Ishikawa (cell line): ENCODE data around the gene SLC6A11.

ENCODE experiments used
- CEBPB ChIP-seq: IDR thresholded peaks from 2 replicates; pipeline ENCODE4 v1.6.1; 2012
- CREB1 ChIP-seq: IDR thresholded peaks from 2 replicates; pipeline ENCODE4 v1.6.1; 2012; ENCODE audit warnings: low read depth
- EGR1 ChIP-seq: IDR thresholded peaks from 2 replicates; pipeline ENCODE4 v1.6.1; 2012
- EP300 ChIP-seq: IDR thresholded peaks from 2 replicates; pipeline ENCODE4 v1.6.1; 2012; ENCODE audit warnings: borderline replicate concordance
- FOXM1 ChIP-seq: IDR thresholded peaks from 2 replicates; pipeline ENCODE4 v1.6.1; 2012; ENCODE audit warnings: low read depth, borderline replicate concordance
- NFIC ChIP-seq: IDR thresholded peaks from 2 replicates; pipeline ENCODE4 v1.6.1; 2012
- RAD21 ChIP-seq: IDR thresholded peaks from 2 replicates; pipeline ENCODE4 v1.6.1; 2012; ENCODE audit warnings: low read depth
- TAF1 ChIP-seq: IDR thresholded peaks from 2 replicates; pipeline ENCODE4 v1.6.1; 2012; ENCODE audit warnings: low read depth, mild to moderate bottlenecking
- TCF12 ChIP-seq: IDR thresholded peaks from 2 replicates; pipeline ENCODE4 v1.6.1; 2012; ENCODE audit warnings: low read depth
- TEAD4 ChIP-seq: IDR thresholded peaks from 2 replicates; pipeline ENCODE4 v1.6.1; 2012
- YY1 ChIP-seq: IDR thresholded peaks from 2 replicates; pipeline ENCODE4 v1.6.1; 2012; ENCODE audit warnings: low read depth
- ZBTB7A ChIP-seq: IDR thresholded peaks from 2 replicates; pipeline ENCODE4 v1.6.1; 2012; ENCODE audit warnings: low read depth
- TF ChIP-seq, protein P1 (sequence below): IDR thresholded peaks from 2 replicates; pipeline ENCODE4 v1.6.1; 2012; ENCODE audit warnings: low read depth, mild to moderate bottlenecking
- TF ChIP-seq, protein P2 (sequence below): IDR thresholded peaks from 2 replicates; pipeline ENCODE4 v1.6.1; 2012
- TF ChIP-seq, protein P3 (sequence below): IDR thresholded peaks from 2 replicates; pipeline ENCODE4 v1.6.1; 2012

The SLC6A11 gene

DNA sequence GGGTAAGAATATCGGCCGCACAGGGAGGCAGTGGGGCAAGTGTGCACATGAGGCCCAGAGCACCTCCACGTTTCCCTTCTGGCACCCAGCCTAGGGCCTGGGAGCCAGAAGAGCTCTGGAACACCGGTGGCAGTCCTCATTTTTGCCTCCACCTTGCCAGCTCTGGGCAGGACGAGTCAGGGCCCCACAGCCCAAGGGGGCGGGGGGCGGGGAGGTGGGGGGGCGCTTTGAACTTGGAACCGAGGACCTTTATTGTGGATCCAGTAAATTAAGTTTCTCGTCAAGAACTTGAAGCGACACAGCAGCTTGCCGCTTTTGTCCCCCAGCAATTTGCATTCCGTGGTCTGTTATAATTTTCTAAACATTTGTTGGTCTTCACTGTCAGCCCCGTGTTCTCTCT is 66.8 kb downstream of the SLC6A11 start:
- TF ChIP-seq NFIC (no peak), TAF1 (no peak), EP300 (no peak), TCF12 (no peak), CEBPB (no peak), ZBTB7A (no peak), YY1 (no peak)
- TF ChIP-seq, protein P1, sequence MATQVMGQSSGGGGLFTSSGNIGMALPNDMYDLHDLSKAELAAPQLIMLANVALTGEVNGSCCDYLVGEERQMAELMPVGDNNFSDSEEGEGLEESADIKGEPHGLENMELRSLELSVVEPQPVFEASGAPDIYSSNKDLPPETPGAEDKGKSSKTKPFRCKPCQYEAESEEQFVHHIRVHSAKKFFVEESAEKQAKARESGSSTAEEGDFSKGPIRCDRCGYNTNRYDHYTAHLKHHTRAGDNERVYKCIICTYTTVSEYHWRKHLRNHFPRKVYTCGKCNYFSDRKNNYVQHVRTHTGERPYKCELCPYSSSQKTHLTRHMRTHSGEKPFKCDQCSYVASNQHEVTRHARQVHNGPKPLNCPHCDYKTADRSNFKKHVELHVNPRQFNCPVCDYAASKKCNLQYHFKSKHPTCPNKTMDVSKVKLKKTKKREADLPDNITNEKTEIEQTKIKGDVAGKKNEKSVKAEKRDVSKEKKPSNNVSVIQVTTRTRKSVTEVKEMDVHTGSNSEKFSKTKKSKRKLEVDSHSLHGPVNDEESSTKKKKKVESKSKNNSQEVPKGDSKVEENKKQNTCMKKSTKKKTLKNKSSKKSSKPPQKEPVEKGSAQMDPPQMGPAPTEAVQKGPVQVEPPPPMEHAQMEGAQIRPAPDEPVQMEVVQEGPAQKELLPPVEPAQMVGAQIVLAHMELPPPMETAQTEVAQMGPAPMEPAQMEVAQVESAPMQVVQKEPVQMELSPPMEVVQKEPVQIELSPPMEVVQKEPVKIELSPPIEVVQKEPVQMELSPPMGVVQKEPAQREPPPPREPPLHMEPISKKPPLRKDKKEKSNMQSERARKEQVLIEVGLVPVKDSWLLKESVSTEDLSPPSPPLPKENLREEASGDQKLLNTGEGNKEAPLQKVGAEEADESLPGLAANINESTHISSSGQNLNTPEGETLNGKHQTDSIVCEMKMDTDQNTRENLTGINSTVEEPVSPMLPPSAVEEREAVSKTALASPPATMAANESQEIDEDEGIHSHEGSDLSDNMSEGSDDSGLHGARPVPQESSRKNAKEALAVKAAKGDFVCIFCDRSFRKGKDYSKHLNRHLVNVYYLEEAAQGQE: no peak
- TF ChIP-seq, protein P2, sequence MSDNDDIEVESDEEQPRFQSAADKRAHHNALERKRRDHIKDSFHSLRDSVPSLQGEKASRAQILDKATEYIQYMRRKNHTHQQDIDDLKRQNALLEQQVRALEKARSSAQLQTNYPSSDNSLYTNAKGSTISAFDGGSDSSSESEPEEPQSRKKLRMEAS: no peak

DNA sequence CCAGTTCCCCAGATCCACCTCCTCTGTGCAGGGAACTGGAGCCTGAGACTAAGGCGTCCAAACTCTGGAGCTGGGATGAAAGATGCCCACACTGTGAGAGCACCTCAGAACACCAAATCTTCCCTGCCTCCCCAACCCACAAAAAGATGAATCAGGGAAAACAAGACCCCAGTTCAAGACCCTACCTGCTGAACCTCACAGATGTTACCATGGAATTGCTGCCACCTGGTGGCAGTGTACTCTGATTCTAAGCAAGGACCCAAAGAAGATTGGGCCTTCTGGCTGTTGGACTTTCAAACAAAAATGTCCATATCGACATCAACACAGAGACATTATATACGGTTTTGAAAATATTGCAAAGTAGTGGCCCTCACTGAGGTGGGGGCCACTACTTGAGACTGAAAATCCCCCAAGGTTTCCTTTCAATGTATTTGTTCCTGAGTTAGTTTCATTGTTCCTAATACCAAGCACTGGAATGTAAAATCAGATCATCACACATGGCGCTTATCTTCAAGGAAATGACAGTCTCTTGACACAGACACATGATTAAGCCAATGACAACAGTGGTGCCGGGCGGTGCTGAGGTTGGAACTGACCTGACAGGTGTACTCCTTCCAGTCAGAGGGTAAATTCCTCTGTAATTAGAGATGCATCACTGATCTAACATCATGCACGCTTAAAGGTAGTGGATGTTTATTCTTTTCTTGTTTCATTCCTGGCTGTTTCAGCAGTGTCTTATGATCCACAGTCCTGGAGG is 67.6 kb downstream of the SLC6A11 start:
- peak; percentile 37 for TF ChIP-seq RAD21
- no peak for TF ChIP-seq TEAD4

DNA sequence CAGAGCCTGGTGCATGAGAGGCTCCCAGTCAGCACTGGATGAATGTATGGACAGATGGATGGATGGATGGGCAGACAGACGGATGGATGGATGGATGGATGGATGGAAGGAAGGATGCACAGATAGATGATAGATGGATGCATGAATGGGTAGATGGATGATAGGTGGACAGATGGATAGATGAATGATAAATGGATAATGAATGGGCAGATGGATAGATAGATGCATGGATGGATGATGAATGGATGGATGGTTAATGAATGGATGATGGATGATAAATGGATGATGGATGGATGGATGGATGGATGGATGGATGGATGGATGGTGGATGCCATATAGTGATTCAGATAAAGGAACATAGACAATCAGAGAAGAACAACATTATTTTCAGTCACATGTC is 71.0 kb downstream of the SLC6A11 start:
- TF ChIP-seq, protein P1: no peak
- TF ChIP-seq EGR1: no peak
- TF ChIP-seq ZBTB7A: no peak
- no peak for TF ChIP-seq NFIC
- TF ChIP-seq EP300: no peak
- TF ChIP-seq TEAD4: no peak
- TF ChIP-seq CEBPB: no peak
- TF ChIP-seq, protein P2: no peak
- no peak for TF ChIP-seq CREB1
- TF ChIP-seq, protein P3, sequence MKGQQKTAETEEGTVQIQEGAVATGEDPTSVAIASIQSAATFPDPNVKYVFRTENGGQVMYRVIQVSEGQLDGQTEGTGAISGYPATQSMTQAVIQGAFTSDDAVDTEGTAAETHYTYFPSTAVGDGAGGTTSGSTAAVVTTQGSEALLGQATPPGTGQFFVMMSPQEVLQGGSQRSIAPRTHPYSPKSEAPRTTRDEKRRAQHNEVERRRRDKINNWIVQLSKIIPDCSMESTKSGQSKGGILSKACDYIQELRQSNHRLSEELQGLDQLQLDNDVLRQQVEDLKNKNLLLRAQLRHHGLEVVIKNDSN: no peak
- TF ChIP-seq FOXM1: no peak
- TF ChIP-seq TCF12: no peak
- no peak for TF ChIP-seq TAF1

DNA sequence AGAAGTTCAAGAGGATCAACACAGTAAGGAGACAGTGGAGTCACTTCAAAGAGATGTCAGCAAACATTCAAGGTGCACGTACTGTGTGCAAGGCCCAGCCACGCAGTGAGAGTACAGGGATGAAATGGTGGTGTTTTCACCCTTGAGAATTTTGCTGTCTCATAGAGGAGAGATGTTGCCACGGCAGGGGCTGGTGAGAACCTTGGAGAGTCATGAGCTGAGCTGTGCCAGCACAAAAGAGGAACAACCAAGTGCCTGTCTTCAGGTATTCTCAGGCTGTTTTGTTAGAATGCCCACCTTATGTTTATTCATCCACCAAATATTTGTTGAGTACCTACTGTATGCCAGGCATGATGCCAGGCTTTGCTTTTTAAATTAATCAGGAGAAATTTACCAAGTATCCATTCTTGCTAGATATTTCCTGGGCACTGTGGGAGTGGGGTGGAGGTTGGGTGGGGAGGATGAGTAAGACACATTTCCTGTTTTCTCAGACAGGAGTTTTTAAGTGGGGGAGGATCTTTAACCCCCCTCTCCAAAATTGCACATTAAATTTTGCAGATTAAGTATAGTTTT is 72.6 kb downstream of the SLC6A11 start:
- TF ChIP-seq, protein P3: no peak
- TF ChIP-seq EGR1 (no peak), RAD21 (no peak), CEBPB (no peak), NFIC (no peak), FOXM1 (no peak), TAF1 (no peak), EP300 (no peak), TCF12 (no peak), YY1 (no peak), TEAD4 (no peak), CREB1 (no peak), ZBTB7A (no peak)
- TF ChIP-seq, protein P2: no peak
- TF ChIP-seq, protein P1: no peak
